HG03175 (cell line): ENCODE data around the gene GPC6.

ENCODE experiments used
- ATAC-seq: cut with Tn5 transposase; IDR thresholded peaks from one replicate; pipeline ENCODE4 v1.9.1; 2021; ENCODE audit warnings: mild to moderate bottlenecking, moderate library complexity; ENCODE audit not compliant: unreplicated experiment

GPC6 gene

DNA sequence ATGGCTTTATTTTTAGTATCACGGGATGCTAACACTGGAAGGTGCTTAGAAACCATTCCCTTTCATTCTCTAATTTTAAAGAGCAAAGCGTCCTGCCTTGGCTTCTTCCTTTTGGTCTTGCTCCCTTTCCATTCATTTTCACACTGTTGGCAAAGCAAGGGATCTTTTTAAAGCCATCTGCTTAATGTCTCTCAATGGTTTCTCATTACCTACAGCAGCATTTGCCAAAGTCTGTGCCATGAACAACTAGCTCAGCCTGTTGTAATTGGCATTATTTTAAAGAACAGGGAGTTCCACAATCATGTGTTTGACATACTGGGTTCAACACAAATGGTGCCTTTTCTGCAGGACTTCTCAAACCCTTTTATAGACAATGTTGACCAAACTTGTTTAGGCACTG lies 444.3 kb downstream of the GPC6 start:
- ATAC-seq, result no peak

- no peak for ATAC-seq
Observed at GRCh38 chr13:93672996-93673395, 446.4 kb downstream of the GPC6 start.

- ATAC-seq, result no peak
Observed at GRCh38 chr13:93673885-93674284, 447.3 kb downstream of the GPC6 start.

- ATAC-seq, result no peak
Observed at GRCh38 chr13:93674337-93674755, 447.7 kb downstream of the GPC6 start.

- ATAC-seq, result no peak
Observed at GRCh38 chr13:93680329-93680728, 453.7 kb downstream of the GPC6 start.

GRCh38 chr13:93685900-93686299 lies 459.3 kb downstream of the GPC6 start:
- ATAC-seq, result no peak

DNA sequence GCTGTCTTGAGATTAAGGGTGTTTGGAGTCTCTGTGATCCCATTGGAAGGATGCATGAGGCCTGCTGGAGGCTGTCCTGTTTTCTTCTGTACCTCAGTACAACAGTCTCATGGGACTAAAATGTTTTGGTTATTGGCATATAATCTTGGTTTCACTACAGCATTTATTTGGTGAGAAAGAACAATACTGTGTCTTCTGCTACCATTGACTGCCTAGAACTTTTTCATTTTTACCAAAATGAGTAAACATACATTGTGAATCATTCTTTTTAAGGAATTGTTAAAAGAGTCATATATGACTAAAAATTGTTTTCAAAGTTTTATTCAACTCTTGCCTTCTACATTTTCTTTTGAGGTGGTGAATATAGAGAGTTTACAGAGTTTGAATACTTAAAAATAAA lies 459.8 kb downstream of the GPC6 start:
- ATAC-seq, result no peak

DNA sequence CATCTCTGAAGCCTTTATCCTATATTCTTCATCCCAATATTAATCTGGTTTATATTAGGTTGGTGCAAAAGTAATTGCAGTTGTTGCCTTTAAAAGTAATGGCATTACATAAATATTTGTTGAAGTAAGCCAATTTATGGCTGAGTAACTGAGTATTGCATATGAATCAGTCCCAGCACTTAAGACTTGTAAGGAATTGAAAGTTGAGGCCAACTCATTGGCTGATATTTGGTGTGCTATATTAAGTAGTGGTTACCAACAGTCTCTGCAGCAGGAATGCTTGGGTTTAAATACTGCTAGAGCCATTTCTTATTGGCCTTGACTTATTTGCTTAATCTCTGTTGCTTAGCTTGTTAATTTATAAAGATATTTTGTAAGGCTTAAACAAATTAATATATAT lies 460.7 kb downstream of the GPC6 start:
- ATAC-seq, result no peak

GRCh38 chr13:93689333-93689732 lies 462.7 kb downstream of the GPC6 start:
- no peak for ATAC-seq

DNA sequence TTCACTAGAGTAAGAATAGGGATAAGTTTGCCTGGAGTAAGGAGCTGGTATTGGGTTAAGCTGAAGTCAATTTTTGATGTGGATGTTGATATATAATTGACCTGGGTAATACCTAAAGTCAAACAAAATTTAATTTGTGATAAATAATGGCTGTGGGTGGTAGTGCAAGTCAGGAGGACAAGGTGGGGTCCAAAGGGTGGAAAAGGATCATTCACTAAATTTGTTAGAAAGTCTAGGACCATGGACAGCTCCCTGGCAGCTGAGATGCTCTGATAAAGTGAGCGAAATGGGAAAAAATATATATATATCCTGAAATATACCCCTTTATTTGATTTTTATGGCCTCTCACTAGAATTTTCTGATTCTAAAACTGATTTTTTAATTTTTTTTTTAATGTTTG lies 463.5 kb downstream of the GPC6 start:
- ATAC-seq, result no peak

DNA sequence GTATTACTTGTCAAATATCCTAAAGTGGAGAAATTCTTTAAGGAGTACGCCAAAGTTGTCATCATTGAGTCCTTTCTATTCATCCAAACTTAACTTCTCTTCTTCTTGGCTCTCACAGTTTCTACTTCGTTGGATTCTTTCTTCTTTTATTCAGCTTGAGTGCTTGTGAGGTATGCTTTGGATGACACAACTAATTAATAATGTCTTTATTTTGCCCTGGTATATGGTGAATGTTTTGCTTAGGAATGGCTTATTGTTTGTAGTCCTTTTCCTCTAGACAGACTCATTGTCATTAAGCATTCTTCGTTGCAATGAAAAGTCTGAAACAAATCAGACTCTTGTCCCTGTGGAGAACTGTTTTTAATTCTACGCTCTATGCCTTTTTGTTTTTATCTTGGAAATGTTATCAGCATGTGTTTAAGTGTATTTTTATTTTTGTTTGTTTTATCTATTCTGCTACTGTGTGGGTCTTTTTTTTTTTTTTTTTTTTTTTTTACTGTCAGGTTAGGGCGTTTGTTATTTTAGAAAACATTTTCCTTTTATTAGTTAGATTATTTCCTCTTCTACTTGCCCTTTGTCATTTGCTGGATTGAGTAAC lies 471.5 kb downstream of the GPC6 start:
- ATAC-seq, result no peak

- ATAC-seq, result no peak
Observed at GRCh38 chr13:93700115-93700514, 473.5 kb downstream of the GPC6 start.

DNA sequence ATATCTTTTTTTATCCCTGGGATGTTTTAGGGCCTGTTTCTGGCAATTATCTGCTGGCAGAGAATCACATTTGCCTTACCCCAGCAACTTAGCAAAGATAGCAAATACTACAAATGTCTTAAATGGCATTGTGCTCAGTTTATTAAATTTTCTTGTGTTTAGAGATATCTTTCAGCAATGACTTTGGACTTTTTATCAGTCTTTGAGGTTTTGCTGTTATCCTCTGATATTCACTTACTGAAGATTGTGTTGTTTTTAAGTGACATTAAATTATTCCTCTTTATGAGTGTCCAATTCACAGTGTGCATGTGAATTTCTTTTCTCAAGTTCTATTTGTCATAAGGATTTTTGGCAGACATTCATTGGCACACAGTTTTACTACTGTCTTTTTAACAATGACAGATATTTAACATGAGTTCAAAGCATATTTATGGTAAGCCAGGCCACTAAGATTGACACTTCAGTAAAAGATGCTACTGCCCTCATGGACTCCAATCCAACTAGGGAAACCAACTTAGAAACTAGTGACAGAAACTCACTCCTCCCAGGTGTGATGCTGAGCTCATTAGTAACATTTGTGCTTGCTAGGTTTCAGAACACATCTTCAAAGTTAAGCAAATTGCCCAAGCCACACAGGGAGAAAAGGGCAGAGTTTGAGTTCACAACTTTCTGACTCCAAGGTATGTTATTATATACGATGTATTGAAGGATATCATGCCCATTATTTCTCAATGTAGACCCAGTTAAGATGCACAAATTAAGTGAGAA lies 481.9 kb downstream of the GPC6 start:
- ATAC-seq, result no peak

DNA sequence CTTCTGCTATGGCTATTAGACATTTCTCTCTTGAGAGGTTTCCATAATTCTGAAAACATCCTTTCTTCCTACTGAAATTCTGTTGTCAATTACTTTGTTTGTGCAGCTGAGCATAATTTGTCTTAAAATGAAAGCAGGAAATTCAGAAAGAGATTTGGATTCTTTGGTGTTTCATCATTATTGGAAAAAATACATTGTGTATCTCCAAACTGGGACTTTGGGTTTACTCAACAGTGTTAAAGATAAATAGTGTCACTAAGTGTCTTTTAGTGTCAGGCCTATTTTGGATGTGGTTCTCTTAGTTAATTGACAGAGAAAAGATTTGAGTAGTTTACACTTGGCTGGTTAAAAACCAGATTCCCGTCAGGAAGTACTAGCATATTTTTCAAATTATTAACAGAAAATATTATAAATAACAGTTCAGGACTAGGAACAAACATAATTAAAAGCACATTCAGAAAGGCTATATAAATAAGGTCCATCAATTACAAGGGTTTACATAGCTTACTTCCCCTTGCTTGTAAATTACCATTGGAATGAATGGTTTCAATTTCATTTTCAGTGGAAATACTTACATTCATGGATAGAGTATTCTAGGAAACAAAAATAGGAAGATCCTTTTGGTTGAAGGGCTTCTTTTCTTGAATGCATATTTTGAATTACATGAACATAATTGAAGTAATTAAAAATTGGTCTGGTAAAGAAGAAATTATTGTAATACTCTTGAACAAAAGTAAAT lies 483.1 kb downstream of the GPC6 start:
- ATAC-seq, result no peak

DNA sequence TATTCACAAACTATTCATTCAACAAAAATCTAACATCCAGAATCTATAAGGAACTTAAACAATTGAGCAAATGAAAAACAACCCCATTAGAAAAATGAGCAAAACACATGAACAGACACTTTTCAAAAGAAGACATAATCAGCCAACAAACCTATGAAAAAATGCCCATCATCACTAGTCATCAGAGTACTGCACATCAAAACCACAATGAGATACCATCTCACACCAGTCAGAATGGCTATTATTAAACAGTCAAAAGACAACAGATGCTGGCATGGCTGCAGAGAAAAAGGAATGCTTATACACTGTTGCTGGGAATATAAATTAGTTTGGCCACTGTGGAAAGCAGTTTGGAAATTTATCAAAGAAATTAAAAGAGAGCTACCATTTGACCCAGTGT lies 487.6 kb downstream of the GPC6 start:
- ATAC-seq, result no peak

DNA sequence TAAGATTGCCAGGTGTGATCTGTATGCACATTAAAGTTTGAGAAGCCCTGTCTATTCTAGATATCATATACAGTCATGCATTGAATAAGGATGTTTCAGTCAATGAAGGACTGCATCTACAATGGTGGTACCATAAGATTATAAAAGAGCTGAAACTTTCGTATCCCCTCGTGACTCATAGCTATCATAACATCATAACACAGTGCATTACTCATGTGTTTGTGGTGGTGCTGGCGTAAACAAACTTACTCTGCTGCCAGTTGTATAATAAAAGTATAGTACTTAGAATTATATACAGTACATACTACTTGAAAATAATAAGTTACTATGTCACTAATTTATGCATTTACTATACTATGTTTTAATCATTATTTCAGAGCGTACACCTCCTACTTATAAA lies 489.3 kb downstream of the GPC6 start:
- ATAC-seq, result no peak

DNA sequence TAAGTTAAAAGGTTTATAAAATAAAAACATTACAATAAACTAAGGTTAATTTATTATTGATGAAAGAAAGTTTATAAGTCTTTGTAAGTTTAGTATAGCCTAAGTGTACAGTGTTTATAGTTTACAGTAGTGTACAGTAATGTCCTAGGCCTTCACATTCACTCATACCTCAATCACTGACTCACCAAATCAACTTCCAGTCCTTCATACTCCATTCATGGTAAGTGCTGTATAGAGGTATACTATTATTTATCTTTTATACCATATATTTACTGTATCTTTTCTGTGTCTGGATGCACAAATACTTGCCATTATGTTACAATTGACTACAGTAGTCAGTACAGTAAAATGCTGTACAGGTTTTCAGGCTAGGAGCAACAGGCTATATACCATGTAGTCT lies 490.0 kb downstream of the GPC6 start:
- ATAC-seq, result no peak

- no peak for ATAC-seq
Observed at GRCh38 chr13:93721483-93721882, 494.9 kb downstream of the GPC6 start.

- no peak for ATAC-seq
Observed at GRCh38 chr13:93723316-93723715, 496.7 kb downstream of the GPC6 start.

GRCh38 chr13:93724187-93724586 lies 497.6 kb downstream of the GPC6 start:
- no peak for ATAC-seq

- no peak for ATAC-seq
Observed at GRCh38 chr13:93726173-93726957, 499.8 kb downstream of the GPC6 start.
